Esophagus squamous epithelium (tissue), 5 donors: Measurements from ENCODE around the gene PPP2R5E. TPM values are rescaled to one million over a fixed set of nuclear protein-coding genes. Genes with fewer than 3 reads are reported as not detected.

Source experiments
- DNase-seq: peaks from one replicate; lab custom pipeline; 2025; lab: John Stamatoyannopoulos, UW
- H3K27ac ChIP-seq, 4 donors: fragments of 200-600 bp; sonication (generic); one replicate each; pipeline ENCODE4 v1.5.1; 2016 to 2019; ENCODE audit warnings: mild to moderate bottlenecking in 1 of 4
- H3K27me3 ChIP-seq, 4 donors: fragments of 200-600 bp; sonication (generic); 1 replicate in 3 of 4; 2 replicates in 1 of 4; pipeline versions ENCODE4 v1.5.1 to v1.6.0; 2017 to 2021; ENCODE audit warnings: antibody characterized with exemption in 1 of 4
- H3K36me3 ChIP-seq, 3 donors: fragments of 200-600 bp; sonication (generic); one replicate each; pipeline ENCODE4 v1.5.1; 2016 to 2019
- H3K4me1 ChIP-seq, 3 donors: fragments of 200-600 bp; sonication (generic); one replicate each; pipeline ENCODE4 v1.5.1; 2017 to 2019
- H3K4me3 ChIP-seq, 4 donors: fragments of 200-600 bp; sonication (generic); 1 replicate in 3 of 4; 2 replicates in 1 of 4; pipeline ENCODE4 v1.5.1; 2016 to 2019; ENCODE audit warnings: mild to moderate bottlenecking in 2 of 4, moderate library complexity in 1 of 4
- H3K9me3 ChIP-seq, 3 donors: fragments of 200-600 bp; sonication (generic); one replicate each; pipeline ENCODE4 v1.5.1; 2016 to 2019
- POLR2A ChIP-seq, 4 donors: fragments of 450-650 bp; IDR thresholded peaks; one replicate each; pipeline ENCODE4 v1.6.1; 2017; ENCODE audit warnings: antibody characterized with exemption in 4 of 4, mild to moderate bottlenecking in 4 of 4, moderate library complexity in 3 of 4
- WGBS, 2 donors: methylation state at CpG; one replicate each; pipeline ENCODE4 v1.1.5; 2018; 5-methylcytosine and 5-hydroxymethylcytosine counted together
- intact Hi-C: fragments of 100-400 bp; cut with DNase I; formaldehyde crosslinking; loops from one replicate; pipeline ENCODE4 v1.15.0; 2022
- total RNA-seq, 4 donors: library from RNA; depleted of rRNA; stranded (reverse); fragments of >200 nt; gene quantifications; one replicate each; pipeline ENCODE4 v1.1.0, GENCODE V29; 2016
- TF ChIP-seq, protein P1 (sequence below), 6 experiments: fragments of 450-650 bp in 4 of 6; fragments of 200-600 bp in 2 of 6; sonication (generic) in 2 of 6; IDR thresholded peaks; one replicate each; pipeline ENCODE4 v1.5.1; 2016 to 2019; ENCODE audit warnings: antibody characterized with exemption in 6 of 6, mild to moderate bottlenecking in 4 of 6, moderate library complexity in 4 of 6
- donor health status: DM: yes; HTN: yes; CAD: no.

PPP2R5E gene
- total RNA-seq, 4 donors from 2014 or later: 18.9 to 31.2 (median 26.0) TPM

GRCh38 chr14:63543826-63544406, 739 bp upstream of the PPP2R5E start:
- intact Hi-C loops: loop anchor here (10.0 kb wide), 1 partner anchor 81 kb away; no protein-coding TSS in a partner anchor
- H3K27ac ChIP-seq: peak overlapping the region; percentile 91 to 97 (median 94)
- peak overlapping the region; percentile 78 to 89 (median 86) for H3K4me3 ChIP-seq
- peaks cover 0 to 16% (median under 1%) of the 10 kb centered on the region in 3 donors for H3K36me3 ChIP-seq
- H3K27me3 ChIP-seq: no peaks in the 10 kb centered on the region
- peaks cover 0 to 36% (median 14%) of the 10 kb centered on the region in 3 donors for H3K4me1 ChIP-seq
- DNase-seq: no peak
- 0 to 1% methylated on average over 19 to 20 of the region's 22 CpGs for WGBS, 2 donors
- H3K9me3 ChIP-seq: no peaks in the 10 kb centered on the region
- TF ChIP-seq POLR2A (IDR thresholded peaks at IDR 0.05): no peak
- TF ChIP-seq, protein P1, sequence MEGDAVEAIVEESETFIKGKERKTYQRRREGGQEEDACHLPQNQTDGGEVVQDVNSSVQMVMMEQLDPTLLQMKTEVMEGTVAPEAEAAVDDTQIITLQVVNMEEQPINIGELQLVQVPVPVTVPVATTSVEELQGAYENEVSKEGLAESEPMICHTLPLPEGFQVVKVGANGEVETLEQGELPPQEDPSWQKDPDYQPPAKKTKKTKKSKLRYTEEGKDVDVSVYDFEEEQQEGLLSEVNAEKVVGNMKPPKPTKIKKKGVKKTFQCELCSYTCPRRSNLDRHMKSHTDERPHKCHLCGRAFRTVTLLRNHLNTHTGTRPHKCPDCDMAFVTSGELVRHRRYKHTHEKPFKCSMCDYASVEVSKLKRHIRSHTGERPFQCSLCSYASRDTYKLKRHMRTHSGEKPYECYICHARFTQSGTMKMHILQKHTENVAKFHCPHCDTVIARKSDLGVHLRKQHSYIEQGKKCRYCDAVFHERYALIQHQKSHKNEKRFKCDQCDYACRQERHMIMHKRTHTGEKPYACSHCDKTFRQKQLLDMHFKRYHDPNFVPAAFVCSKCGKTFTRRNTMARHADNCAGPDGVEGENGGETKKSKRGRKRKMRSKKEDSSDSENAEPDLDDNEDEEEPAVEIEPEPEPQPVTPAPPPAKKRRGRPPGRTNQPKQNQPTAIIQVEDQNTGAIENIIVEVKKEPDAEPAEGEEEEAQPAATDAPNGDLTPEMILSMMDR (IDR thresholded peaks at IDR 0.05): no peak

DNA sequence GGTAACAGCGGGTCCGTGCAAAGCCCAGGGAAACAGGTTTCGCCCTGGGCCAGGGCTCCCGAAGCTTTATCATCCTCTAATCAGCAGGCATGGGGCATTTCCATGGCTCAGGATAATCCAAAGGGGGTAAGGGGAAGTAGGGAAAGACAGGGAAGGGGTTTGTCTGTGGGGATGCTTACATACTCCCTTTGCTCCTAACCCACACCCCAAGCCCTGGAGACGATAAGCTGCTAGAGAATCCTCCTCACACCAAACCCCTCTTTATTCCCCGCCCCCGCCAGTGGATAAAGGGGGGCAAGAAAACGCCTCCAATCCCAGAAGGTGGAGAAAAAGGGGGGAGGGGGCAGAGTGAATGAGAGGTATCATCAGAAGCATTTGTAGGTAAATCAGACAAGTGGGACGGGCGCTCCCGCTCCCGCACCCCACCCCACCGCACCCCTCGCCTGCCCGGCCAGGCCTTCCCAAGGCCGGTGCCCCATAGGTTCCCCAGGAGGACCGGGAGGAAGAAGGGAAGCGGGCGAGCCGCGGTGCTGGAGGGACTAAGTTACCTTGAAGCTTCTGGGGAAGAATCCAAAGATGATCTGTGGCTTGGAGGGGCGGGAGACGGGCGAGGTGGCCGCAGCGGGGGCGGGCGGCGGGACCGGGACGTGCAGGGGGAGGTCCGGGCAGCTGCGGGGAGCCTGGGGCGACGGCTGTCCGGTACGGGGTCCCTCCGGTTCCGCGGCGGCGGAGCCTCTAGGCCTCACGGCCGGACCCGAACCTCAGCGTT, 762 bp downstream of the PPP2R5E start:
- Histone ChIP-seq H3K4me1 (peaks cover 0 to 40% (median 14%) of the 10 kb centered on the region in 3 donors), H3K9me3 (no peaks in the 10 kb centered on the region), H3K4me3 (peak overlapping the region; percentile 78 to 89 (median 86)), H3K27ac (peak overlapping the region; percentile 91 to 97 (median 94)), H3K27me3 (no peaks in the 10 kb centered on the region), H3K36me3 (peaks cover 8 to 31% (median 8%) of the 10 kb centered on the region in 3 donors)
- no peak for DNase-seq
- 0 to 2% methylated on average over 10 to 19 of the region's 46 CpGs for WGBS, 2 donors
- intact Hi-C loops: loop anchor here (10.0 kb wide), 1 partner anchor 82 kb away; no protein-coding TSS in a partner anchor
- TF ChIP-seq POLR2A (IDR thresholded peaks at IDR 0.05): no peak
- TF ChIP-seq, protein P1 (IDR thresholded peaks at IDR 0.05): no peak

GRCh38 chr14:63535918-63536317, 7.3 kb downstream of the PPP2R5E start:
- TF ChIP-seq, protein P1 (IDR thresholded peaks at IDR 0.05): no peak
- TF ChIP-seq POLR2A (IDR thresholded peaks at IDR 0.05): no peak
- peaks cover 8 to 95% (median 8%) of the 10 kb centered on the region in 3 donors for H3K36me3 ChIP-seq
- intact Hi-C loops: no loop called here

GRCh38 chr14:63533474-63533873, 9.7 kb downstream of the PPP2R5E start:
- intact Hi-C loops: no loop called here

More at GRCh38 chr14:63535918-63536317, 7.3 kb downstream of the PPP2R5E start:
- DNase-seq: no peak
- Histone ChIP-seq H3K9me3 (no peaks in the 10 kb centered on the region), H3K4me1 (peaks cover 0 to 22% (median 3%) of the 10 kb centered on the region in 3 donors), H3K27me3 (no peaks in the 10 kb centered on the region), H3K27ac (no peak overlapping the region), H3K4me3 (no peak overlapping the region)

More at GRCh38 chr14:63533474-63533873, 9.7 kb downstream of the PPP2R5E start:
- no peak for DNase-seq
- Histone ChIP-seq H3K36me3 (peaks cover 2 to 87% (median 5%) of the 10 kb centered on the region in 3 donors), H3K9me3 (no peaks in the 10 kb centered on the region), H3K4me1 (peaks cover 0 to 15% (median 0%) of the 10 kb centered on the region in 3 donors), H3K4me3 (no peak overlapping the region), H3K27ac (no peak overlapping the region), H3K27me3 (no peaks in the 10 kb centered on the region)
- 95 to 96% methylated on average over 15 of the region's 15 CpGs for WGBS, 2 donors
- TF ChIP-seq, protein P1 (IDR thresholded peaks at IDR 0.05): no peak
- TF ChIP-seq POLR2A (IDR thresholded peaks at IDR 0.05): no peak
